ENCODE measurements around the gene WASF3.

The WASF3 gene, protein sequence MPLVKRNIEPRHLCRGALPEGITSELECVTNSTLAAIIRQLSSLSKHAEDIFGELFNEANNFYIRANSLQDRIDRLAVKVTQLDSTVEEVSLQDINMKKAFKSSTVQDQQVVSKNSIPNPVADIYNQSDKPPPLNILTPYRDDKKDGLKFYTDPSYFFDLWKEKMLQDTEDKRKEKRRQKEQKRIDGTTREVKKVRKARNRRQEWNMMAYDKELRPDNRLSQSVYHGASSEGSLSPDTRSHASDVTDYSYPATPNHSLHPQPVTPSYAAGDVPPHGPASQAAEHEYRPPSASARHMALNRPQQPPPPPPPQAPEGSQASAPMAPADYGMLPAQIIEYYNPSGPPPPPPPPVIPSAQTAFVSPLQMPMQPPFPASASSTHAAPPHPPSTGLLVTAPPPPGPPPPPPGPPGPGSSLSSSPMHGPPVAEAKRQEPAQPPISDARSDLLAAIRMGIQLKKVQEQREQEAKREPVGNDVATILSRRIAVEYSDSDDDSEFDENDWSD

DNA sequence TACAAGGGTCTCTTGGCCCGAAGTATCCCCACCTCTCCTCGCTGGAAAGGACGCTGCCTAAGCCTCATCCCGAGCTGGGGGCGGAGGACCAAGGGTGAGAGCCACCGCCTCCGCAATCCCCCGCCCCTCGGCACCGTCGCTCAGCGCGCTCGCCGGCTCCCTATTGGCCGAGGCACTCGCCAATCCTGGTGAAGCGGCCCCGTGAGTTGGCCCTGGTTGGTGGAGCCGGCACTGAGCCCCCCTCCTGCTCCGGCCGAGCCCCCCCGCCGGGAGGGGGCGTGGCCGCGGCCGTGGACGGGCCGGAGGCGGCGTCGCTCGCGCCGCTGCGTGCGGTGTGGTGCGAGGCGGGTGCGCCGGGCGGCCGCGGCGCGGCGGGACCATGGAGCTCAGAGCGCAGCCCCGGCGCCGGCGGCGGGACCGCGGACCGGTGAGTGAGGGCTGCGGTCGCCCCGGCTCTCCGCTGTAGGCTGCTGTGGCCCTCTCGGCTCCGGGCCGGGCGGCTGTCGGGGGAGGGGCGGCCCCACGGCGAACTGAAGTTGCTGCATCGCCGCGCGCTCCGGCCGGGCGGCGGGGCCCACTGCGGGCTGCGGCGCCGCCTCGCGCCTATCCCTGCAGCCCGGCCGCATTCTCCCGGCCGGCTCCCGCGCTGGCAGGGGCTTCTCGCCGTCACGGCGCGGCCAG lies at the start of gene WASF3:
TSS of gene WASF3 (plus strand) at position 291 of the 681 bp plus-strand sequence. CDS start 84,588 bp downstream, outside the sequence.
- DNase-seq, result no peak

DNA sequence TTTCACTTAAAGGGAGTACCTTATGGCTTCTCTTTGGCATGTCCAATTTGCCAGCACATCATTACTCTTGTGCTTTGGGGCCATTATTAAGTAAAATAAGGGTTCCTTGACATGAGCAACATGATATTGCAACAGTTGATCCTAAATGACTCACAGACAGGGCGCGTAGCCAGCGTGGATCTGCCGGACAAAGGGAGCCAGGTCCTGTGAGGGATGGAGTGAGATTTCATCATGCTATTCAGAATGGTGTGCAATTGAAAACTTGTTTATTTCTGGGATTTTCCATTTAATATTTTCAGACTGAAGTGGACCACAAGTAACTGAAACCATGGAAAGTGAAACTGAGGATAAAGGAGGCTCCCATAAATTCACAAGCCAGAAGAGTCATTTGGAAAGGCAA lies 48.6 kb upstream of the WASF3 start:
- no peak for DNase-seq

DNA sequence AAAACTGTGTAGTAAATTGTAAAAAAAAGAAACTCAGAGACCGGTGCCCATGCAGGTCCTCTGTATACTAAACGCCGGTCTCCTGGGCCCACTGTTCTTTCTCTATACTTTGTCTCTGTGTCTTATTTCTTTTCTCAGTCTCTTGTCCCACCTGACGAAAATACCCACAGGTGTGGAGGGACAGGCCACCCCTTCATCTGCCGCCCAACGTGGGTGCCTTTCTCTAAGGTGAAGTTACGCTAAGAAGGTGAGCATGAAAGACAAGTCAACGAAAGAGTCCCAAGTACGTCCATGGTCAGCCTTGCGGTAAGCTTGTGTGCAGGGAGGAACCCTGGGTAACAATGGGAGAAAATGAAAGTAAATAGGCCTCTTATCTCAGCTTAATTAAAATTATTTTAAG lies 48.0 kb upstream of the WASF3 start:
- DNase-seq, result no peak

DNA sequence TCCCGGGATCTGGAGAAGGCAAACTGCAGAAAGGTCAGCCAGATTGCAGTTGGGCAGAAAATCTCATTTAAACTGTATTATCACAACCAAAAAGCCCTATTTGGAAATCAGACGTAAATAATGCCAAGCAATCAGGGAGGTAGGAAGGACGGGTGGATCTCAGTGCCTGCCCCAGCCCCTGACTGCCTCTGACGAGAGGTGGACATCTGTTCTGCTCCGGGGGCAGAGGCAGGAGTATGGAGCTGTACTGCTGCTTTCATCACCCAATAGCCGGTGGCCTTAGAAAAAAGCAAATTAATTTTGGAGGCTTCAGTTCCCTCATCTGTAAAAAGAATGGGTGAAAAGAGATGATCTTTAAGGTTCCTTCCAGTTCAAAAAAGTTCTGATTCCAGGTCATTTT lies 43.6 kb upstream of the WASF3 start:
- no peak for DNase-seq

DNA sequence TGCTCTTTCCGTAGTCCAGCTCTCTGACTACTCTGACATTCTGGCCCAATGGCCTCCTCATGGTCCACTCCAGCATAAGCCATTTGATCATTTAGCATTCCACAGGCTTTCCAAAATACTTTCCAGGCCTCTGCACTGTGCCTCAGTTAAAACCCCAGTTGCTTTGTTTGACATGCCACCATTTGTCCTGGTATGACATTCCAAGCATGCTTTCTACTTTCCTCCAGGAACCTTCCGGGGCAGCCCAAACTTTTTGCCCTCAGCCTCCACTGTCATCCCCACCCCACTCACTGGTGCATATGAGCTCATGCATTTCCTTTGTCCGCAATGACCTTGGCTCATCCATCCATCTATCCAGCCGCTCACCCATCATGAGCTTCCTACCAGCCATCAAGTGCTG lies 41.8 kb upstream of the WASF3 start:
- no peak for DNase-seq

DNA sequence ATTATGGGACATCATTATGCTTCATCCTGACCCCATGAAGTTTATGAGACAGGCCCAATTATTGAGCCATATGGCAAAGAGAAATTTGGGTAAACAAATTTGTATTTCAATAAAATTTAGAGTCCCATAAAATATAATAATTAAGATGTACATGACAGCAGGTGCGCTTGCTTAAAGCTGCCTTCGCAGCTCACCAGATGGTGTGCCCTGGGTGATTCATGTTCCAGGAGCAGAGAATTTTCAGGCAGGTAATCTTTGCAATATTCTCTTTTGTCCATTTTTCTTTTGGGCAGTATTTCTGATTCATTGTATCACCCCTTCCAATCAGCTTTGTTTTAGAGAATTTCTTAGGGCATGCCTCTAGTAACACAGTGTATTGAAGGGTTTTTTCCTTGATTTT lies 39.5 kb upstream of the WASF3 start:
- no peak for DNase-seq

DNA sequence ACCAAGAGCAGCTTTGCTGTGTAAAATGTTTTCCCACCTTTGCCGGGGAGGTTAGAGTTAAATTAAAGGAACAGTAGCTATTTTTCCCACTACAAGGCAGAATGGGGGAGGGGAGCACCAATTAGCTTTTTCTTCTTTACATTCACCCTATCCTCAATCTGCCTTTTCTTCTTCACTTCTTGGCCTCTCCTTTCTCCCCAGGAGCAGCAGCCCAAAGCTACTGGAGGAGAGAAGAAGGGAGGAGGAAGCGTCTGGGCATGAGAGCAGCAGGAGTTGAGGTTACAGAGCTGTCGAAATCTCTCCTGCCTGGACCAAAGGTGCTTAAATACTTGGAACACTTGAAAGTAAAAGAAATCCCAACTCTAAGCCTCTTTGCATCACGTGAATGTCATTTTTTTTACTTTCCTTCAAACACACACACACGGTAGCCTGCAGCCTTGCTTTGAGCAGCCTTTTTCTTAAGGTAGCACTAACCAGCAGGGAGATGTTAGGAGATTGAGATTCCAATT lies 39.0 kb upstream of the WASF3 start:
- DNase-seq, result no peak

DNA sequence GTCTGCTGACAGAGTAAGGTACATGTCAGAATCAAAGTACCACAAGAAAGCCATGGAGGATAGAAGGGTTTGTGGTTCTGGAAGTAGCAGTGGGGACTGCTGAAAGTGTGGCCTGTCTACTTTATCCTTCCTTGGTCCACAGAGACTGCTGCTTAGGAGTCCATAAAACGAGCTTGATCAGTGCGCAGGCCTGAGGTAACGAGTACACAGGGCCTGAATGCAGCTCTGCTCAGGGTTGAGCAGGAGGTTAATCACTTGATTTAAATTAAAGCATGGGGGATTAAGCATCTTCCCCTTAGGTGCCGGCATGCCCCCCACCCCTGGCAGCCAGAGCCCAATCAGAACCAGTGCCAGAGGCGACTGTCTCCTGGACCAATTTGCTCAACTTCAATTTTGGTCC lies 34.9 kb upstream of the WASF3 start:
- DNase-seq, result no peak

DNA sequence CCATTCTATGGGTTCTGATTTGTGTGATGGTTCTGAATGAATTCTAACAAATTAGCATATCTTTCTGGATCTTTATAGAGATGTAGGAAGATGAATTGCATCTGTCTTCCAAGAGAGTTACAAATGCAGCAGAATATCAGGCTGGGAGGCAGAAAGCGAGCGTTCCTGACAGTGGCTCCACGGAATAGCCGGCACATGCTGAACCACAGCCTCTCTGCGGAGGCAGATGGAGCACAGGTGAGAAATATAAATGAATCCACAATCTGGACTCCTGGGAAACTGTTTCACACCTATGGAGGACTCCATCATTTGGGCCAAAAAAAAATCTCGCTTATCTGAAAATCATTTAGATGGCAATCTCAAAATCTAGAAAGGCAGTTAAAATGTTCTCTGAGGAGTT lies 34.5 kb upstream of the WASF3 start:
- DNase-seq, result no peak

DNA sequence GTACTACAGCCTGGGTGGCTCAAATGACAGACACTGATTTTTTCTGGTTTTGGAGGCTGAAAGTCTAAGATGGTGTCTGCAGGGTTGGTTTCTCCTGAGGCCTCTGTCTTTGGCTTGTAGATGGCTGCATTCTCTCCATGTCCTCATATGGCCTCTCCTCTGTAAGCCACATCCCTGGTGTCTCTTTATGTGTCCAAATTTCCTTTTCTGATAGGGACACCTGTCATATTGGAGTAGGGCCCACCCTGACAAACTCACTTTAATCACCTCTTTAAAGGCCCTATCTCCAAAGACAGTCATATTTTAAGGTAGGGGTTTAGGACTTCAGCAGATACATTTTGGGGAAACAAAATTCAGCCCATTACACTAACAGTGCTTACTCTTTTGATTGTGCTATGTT lies 32.0 kb upstream of the WASF3 start:
- no peak for DNase-seq

DNA sequence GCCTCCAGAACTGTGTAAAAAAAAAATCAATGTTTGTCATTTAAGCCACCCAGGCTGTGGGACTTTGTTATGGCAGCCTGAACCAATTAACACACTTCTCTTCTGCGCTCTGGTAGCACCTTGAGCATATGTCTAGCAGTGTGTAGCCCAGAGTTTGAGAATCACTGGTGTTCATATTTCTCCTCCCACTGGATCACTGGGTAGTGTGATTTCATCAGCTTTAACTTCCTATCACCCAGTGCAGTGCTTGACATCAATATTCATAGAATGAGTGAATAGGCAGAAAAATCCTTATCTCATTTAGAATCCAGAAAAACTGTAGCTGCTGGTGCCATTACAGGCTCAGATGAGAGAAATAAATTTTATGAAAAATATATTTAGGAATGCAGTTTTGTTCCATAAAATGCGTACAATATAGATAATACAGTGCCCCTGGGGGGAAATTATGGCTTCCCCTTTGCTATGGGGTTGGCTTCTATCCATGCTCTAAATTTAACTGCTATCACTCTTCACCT lies 30.7 kb upstream of the WASF3 start:
- DNase-seq, result no peak

DNA sequence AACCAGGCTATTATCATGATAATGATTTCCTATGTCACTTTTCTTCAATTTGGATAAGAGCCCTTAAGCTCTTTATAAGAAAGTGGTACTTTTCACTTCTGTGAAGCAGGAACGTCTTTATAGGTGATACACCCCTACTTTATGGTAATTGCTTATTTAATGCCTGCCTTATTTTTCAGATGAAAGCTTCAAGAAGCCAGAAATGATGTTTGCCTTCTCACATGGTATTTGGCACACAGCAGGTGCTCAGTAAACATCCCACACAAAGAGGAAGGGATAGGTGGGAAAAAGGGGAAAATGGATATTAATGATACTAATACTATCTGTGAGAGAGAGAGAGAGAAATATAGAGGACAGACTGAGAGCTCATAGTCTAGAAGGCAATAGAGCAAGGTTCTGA lies 29.0 kb upstream of the WASF3 start:
- no peak for DNase-seq

DNA sequence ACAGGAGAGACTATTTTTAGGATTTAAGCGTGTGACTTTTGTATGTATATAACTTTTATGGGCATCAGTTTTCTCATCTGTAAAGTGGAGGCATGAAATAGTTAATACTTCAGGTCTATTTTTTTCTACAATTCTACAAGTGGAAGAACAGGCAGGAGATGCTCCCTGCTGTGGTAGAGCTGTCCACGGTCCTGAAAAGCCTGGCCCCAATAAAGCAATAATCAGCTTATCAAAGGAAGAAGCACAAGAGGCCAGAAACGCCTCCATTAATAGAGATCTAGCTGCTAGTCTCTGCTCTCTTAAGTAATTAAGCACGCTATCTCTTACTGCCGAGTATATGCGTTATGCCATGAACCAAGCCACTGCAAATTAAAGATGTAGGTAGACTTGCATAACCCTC lies 28.0 kb upstream of the WASF3 start:
- DNase-seq, result no peak

DNA sequence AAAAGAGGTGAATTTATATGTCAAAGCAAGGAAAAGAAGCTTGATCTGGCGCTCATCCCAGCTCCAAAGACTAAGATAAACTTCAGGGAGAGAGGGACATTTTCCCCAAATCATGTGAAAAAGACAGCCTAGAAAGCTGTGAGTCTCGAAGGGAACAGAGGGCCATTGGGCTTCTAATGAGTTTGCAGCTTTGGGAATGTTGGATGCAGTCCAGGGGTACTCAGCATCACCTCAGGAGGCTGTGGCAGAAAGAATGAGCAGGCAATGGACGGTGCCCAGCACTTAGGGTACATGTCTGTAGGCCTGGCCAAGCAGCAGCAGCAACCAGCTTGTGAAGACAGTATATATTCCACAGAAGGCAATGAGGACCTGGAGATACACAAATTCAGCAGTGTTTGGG lies 25.7 kb upstream of the WASF3 start:
- no peak for DNase-seq

DNA sequence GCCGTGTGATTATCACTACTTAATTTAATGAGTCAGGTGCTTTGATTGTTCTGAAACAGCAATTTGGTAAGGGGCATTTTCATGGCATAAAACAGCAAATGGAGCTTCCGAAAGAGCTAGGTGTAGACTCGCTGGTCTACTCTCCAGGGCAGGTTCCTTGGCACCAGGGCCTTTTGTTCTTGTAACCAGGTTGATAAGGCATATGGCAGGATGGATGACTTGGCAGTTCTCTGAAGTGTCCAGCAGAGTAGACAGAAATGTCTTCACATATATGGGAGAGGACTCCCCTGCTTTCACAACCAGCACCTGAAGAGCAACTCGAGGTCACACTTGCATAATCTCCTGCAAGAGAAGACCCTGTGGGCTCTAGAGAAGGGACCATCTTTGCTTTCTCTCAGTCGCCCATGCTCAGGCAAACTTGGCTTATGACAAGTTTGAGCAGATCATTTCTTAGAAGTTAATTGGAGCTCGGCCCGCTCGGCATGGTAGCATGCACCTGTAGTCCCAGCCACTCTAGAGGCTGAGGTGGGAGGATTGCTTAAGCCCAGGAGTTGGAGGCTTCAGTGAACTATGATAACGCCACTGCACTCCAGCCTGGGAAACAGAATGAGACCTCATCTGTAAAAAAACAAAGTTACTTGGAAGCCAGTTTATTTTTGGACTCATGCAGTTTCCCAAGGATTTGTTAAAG lies 23.3 kb upstream of the WASF3 start:
- DNase-seq, result no peak

DNA sequence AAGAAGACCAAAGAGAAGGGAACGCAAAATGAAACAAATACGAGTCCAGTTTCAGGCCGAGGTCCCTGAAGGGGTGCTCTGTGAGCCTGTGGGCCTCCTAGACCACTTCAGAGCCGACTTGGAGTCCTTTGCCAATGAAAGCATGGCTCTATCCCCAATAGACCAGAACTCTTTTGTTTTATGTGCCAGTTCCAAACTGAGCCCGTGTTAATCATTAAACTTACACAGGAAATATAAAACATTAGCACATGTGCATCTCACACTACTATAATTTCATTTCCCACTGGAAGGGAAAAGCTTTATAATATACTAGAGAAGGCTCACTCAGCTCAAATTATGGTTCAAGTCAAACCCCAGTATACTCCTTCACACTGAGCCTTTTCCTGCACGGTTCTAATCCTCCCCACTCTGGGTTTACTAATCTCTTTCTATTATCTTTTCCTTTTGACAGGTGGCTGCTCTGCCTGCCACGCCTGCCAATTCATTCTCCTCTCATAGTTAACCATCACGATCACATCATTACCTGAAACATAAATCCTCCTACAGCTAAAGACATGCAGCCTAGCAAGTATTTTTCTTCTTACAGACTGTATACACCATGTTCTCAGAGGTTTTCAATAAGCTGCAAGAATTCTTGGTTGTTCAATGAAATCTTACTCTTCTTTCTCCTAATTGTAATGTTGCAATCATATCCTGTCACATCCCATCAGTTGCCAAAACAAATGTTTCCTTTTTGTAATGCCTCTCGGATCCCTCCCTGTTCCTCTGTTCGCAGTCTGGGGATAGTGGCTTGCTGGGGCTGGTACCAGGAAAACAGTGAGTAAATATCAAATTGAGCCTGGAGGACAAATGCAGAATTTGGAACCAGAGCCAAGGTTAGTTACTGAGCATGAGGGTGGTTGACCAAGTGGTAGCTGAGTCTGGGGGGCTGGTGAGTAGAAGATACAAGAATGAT lies 18.8 kb upstream of the WASF3 start:
- DNase-seq, result no peak

DNA sequence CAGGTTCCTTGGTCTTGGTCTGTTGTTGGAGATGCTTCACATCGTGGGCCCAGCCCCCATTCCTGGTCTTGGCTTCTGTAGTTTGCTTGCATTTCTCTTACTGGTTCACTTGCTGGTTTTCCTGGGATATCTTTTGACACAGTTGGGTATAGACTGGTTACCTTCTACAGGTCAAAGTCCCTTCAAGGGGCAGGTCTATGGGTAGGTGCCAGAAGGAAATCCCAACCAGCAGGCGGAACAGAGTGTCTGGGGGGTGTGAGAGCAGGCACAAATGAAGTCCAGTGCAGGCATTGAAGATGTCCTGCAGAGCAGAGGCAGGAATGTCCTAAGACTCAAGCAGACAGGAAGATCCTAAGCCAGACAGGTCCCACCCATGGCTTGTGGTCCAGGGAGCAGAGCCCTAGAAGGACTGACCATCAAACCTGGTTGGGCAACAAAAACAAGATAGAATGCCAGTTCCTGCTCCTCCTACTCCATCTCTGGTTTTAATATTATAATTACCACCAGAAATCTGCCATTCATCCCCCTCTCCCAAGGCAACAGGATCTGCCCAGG lies 17.7 kb upstream of the WASF3 start:
- no peak for DNase-seq

DNA sequence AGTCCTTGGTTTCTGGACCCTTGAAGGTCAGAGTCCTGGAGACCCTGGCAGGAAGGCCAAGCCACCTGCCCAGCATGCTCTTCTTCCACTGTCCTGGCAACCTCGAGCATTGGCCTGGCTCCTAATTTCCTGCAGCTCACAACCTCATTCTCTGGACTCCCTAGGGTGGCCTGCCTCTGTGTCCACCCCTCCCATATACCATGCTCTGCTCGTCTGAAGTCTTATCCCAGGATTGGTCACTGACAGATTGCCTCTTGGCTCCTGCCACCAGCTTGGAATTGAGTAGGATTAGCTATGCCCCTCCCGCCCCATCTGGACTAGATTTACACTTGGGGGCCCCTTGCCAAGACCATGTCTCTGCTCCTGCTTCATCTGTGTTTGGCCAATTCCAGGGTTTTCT lies 17.1 kb upstream of the WASF3 start:
- no peak for DNase-seq

DNA sequence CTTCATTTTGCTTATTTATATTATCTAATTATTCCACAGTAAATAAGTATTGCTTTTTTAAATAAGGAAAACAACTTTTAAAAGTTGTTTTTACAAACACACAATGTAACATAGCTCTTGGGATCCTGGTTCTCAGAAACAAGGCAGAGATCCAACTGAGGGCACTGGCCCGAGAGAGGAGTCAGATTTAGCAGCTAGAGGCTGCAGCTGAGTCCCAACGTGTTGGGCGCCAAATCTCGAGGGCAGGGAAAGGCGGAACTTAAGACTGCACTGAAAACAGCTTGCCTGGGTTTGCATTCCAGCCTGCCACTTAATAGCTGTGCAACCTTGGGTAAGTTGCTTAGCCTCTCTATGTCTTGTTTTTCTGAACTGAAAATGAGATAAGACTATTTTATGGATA lies 16.4 kb upstream of the WASF3 start:
- no peak for DNase-seq

DNA sequence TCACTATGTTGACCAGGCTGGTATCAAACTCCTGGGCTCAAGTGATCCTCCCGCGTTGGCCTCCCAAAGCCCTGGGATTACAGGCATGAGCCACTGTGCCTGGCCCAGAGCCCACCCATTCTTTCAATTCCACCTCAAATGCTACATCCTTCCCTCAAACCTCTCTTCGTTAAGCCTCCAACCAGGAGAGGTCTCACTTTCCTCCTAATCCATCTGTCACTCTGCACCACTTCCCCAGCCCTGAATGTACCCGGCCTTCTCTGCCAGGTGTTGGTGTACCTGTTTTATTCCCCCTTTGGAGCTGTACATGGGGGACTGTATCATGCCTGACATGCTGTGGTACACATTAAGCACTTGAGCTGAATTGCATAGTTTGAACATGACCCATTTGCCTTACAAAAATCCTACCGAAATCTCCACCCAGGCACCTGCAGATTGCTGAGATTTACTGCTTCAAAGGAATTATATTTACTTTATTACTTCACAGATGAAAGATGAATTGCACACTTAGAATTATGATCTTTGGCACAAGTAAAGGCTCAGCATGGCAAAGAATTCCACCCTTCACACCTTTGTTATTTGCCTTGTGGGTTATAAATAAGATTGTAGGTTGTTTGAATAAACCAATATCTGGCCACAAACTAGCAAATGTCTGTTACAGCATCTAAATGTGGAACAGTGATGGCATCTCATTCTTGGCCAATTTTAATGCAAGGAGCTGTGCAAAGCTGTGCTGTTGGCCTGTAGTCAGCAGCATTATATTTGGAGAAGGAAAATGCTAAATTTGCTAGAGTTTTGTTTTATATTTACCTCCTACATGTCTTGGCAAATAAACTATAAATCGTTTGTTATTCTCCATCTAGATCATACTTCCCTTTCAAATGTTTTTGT lies 15.6 kb upstream of the WASF3 start:
- no peak for DNase-seq

DNA sequence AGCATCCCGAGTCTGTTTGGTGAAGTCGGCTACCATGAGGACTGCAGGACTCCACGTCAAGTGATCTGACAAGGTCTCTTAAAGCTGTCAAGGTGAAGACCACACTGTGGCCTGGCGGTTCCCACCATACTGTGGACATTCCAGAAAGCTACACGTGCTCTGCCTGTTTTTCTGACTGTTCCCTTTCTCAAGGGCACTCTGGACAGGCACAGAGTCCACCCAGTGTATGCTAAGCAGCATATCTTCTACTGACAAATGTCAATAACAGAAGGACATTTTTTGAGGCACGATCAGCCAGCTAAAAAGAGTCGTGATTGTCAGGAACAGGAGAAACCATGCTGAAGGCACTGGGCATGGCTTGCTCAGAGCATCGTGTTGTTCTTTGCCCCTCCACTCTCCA lies 12.8 kb upstream of the WASF3 start:
- no peak for DNase-seq

Data from CD4-positive, alpha-beta T cell treated with Interleukin-21 for 1 hour (primary cell).